HG03571 (cell line): Measurements from ENCODE around the gene RNF223.
"Not testable (repeated sequence)": the region's sequence is repeated elsewhere in the genome, so short reads cannot be mapped to it uniquely, and the experiment has no call there.

Experiments used
- ATAC-seq: cut with Tn5 transposase; IDR thresholded peaks from one replicate; pipeline ENCODE4 v1.9.1; 2021; ENCODE audit not compliant: unreplicated experiment

Gene RNF223

DNA sequence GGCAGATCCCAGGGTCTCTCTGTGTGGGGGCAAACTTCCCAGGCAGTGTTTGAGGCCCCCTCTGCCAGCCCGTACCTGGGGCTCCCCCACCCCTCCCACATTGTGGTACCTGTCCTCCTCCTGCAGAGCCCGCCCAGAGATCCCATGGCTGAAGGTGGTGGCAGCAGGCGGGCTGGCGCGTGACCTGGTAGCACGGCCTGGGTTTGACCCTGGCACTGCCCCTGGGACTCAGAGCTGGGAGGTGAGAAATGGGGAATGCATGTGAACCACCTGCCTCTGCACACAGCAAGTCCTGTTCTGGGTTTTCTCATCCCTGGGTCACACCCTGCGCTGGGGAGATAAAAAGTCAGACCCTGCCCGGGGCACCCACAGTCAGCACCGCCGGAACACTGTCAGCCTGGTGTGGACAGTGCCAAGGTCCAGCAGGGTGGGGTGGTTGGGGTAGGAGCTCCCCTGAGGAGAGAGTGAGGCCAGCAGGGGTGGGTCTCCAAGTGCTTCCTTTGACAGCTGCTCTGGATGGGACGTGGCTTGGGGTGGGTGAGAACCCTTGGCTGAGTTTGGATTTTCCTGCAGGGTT is 42.4 kb downstream of the RNF223 start:
- ATAC-seq: no peak

DNA sequence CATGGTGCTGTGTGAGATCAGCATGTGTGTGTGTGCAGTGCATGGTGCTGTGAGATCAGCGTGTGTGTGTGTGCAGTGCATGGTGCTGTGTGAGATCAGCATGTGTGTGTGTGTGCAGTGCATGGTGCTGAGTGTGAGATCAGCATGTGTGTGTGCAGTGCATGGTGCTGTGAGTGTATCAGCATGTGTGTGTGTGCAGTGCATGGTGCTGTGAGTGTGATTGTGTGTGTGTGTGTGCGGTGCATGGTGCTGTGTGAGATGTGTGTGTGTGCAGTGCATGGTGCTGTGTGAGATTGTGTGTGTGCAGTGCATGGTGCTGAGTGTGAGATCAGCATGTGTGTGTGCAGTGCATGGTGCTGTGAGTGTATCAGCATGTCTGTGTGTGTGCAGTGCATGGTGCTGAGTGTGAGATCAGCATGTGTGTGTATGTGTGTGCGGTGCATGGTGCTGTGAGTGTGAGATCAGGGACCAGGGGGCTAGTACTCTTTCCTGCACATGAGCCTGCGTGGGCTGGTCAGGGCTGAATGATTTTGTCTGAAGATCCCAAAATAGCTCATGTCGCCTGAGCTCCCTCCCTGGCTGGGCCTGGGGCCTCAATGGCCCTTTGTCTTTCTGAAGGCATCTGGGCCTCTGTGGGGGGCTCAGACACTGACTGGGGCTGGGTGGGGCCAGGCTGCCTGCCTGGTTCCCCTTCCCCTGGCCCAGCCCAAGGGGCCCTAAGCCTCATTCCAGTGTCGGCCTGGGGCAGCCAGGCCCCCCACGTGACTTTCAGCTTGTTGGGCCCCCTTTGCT is 43.0 kb downstream of the RNF223 start:
- not testable (repeated sequence) for ATAC-seq

DNA sequence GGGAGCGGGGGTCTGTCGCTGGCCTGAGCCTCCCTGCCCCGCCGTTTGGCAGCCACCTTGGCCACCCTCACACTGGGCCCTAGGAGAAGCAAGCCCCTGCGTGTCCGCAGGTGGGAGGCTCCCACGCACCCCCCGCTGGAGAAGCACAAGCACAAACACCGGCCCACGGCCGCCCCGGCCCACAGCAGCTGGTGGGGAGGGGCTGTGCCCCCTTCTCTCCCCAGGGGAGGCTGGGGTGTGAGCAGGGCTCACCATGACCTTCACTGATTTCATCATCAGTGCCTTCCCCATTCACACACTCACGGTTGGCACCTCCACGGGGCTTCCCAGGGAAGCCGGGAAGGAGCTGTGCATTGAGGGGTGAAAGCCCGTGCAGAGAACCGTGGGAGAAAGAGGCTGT is 46.3 kb downstream of the RNF223 start:
- no peak for ATAC-seq

DNA sequence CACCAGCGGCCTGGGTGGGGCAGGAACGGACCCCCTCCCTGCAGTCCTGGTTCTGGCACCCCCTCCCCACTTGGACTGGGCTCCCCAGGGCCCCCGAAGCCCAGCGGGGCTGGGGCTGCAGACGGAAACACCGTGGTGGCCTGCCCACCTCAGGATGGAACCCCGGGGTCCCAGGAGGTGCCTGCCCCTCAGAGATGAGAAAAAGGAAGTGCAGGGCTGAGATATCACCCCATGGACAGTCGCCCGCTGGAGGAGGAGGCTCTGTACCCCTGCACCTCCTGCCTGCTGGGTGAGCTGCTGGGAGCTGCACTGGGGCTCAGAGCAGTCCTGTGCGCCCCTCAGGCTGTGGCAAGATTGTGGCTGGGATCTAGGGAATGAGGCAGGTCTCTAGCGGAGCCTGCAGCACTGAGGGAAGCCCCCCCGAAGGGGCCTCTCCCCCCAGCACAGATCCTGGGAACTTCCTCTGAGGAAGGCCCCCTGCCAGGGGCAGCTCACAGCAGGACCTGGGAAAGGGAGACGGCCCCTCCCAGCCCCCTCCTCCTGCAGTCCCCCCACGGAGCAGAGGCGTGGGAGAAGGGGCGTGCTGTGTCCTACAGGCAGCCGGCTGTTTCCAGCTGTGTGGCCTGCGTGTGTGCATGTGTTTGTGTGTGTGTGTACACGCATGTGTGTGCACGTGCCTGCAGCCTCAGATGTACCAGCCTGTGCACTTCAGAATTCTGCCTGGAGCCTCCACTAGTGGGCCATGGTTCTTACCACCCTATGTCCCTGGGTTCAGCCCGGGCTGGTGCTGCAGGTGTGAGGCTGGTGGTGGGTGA is 47.3 kb downstream of the RNF223 start:
- no peak for ATAC-seq

- ATAC-seq: no peak
These were observed 48.4 kb downstream of the RNF223 start for GRCh38 chr1:1025730-1026129.

- no peak for ATAC-seq
These were observed 49.1 kb downstream of the RNF223 start for GRCh38 chr1:1024771-1025699.

GRCh38 chr1:1024149-1024770 is 49.8 kb downstream of the RNF223 start:
- ATAC-seq: no peak

DNA sequence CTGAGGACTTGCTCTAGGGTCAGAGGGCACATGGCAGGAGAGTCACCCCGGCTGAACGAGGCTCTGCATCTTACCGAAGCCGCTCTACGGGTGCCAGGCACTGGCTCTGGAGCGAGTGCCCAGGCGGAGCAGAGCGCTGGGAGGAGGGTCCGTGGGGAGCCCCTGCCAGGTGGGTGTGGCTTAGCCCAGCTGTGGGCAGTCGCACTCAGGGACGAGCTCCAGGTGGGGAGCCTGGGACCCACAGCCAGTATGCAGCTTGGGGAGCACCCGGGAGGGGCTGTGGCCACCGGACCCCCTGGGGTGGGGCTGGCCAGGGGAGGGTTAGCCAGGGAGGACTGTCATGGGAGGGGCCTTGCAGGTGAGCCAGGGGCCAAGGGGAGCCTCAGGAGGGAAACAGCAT is 50.4 kb downstream of the RNF223 start:
- no peak for ATAC-seq

GRCh38 chr1:1022302-1023009 is 51.6 kb downstream of the RNF223 start:
- ATAC-seq: no peak

GRCh38 chr1:1021920-1022259 is 52.2 kb downstream of the RNF223 start:
- no peak for ATAC-seq

DNA sequence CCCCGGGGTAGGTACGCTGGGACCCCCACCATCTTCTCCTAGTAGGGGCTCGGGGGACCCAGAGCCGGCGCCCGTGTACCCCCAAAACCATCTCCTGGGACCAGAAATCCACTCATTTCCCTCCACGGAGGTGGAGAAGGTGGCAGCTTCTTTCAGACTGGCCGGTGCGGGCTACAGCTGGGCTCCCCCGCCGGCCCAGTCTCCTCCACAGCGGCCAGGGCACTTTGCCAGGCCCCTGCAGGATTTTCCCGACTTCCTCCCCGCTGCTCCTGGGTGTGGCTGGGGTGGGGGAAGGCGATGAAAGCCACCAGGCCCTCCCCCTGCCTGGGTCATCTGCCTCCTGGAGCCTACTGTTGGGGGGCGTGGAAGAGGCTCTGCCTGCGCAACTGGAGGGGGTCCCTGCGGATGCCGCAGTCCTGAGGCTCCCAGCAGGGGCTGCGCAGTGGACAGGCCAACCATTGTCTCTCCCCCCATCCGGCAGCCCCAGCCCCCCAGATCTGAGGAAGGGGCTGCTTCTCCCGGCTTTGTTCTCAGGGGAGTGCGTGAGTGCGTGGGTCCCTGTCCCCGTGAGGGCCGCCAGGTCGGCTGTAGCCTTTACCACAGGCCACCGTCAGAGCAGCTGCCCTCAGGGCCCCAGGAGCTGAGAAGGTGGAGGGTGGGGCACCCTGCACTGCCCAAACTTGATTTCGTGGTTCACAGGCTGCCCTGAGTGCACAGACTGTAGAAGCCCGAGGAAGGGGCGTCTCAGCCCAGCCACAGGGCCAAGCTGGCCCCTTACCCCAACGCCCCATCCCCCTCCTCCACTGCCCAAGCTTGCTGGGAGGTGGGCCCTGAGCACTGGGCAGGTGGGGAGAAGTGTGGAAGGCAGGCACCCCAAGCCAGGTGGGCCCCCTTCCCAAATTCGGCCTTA is 52.8 kb downstream of the RNF223 start:
- ATAC-seq: no peak
